Progenitor cell of endocrine pancreas (in vitro differentiated cells): ENCODE data around the gene FREM2. TPM values are rescaled to one million over a fixed set of nuclear protein-coding genes. Genes with fewer than 3 reads are reported as not detected.

ENCODE experiments used
- DNase-seq: peaks from one replicate; pipeline ENCODE4 v3.0.0; 2021; ENCODE audit warnings: low spot score; ENCODE audit not compliant: unreplicated experiment
- H3K27ac Mint-ChIP-seq: 2 replicates; pipeline ENCODE4 v1.8.0; 2021; ENCODE audit warnings: mild to moderate bottlenecking, moderate library complexity, mixed read lengths
- H3K27me3 Mint-ChIP-seq: 2 replicates; pipeline ENCODE4 v1.8.0; 2021; ENCODE audit warnings: mixed read lengths
- H3K36me3 Mint-ChIP-seq: 2 replicates; pipeline ENCODE4 v1.8.0; 2022; ENCODE audit warnings: mixed read lengths; ENCODE audit not compliant: insufficient read depth
- H3K4me1 Mint-ChIP-seq: 2 replicates; pipeline ENCODE4 v1.8.0; 2021; ENCODE audit warnings: low read depth, mixed read lengths
- H3K4me3 Mint-ChIP-seq: 2 replicates; pipeline ENCODE4 v1.8.0; 2021; ENCODE audit warnings: low read depth, mild to moderate bottlenecking, moderate library complexity, mixed read lengths
- H3K9me3 Mint-ChIP-seq: 2 replicates; pipeline ENCODE4 v1.8.0; 2021; ENCODE audit warnings: low read depth, mixed read lengths
- total RNA-seq: library from RNA; stranded (reverse); gene quantifications from 2 replicates; pipeline ENCODE4 v1.2.1, GENCODE V29; 2021
- TF ChIP-seq, protein P1 (sequence below): fragments of 200-600 bp; sonication (generic); IDR thresholded peaks from one replicate; pipeline ENCODE4 v1.5.0; 2021; ENCODE audit warnings: antibody characterized with exemption, mild to moderate bottlenecking; ENCODE audit not compliant: unreplicated experiment

The FREM2 gene
- total RNA-seq, 1 donor from 2014 or later: 75.3 TPM

DNA sequence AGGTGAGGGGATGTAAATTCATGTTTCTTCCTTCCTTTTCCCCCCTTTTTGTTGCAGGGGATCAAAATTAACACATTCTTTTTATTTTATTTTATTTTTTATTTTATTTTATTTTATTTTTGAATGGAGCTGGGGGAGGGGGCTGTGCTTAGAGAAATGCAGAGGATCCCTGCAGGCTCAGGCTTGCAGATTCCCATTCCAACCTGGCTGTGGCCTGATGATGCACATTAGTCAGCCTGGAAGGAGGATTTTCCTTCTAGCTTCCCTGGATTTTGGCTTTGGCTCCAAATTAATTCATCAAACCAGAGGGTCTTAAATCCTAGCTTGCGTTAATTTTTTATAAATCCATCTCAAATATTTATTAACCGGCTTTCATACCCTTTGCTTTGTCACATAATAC is 67.0 kb downstream of the FREM2 start:
- Mint-ChIP-seq H3K27me3 (no peaks in the 10 kb centered on the region), H3K9me3 (no peaks in the 10 kb centered on the region), H3K27ac (no peak overlapping the region), H3K36me3 (peaks cover 6% of the 10 kb centered on the region), H3K4me1 (peaks cover 25% of the 10 kb centered on the region), H3K4me3 (no peak overlapping the region)
- TF ChIP-seq, protein P1, sequence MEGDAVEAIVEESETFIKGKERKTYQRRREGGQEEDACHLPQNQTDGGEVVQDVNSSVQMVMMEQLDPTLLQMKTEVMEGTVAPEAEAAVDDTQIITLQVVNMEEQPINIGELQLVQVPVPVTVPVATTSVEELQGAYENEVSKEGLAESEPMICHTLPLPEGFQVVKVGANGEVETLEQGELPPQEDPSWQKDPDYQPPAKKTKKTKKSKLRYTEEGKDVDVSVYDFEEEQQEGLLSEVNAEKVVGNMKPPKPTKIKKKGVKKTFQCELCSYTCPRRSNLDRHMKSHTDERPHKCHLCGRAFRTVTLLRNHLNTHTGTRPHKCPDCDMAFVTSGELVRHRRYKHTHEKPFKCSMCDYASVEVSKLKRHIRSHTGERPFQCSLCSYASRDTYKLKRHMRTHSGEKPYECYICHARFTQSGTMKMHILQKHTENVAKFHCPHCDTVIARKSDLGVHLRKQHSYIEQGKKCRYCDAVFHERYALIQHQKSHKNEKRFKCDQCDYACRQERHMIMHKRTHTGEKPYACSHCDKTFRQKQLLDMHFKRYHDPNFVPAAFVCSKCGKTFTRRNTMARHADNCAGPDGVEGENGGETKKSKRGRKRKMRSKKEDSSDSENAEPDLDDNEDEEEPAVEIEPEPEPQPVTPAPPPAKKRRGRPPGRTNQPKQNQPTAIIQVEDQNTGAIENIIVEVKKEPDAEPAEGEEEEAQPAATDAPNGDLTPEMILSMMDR: no peak
- DNase-seq: no peak

- Mint-ChIP-seq H3K27me3 (no peaks in the 10 kb centered on the region), H3K36me3 (peaks cover 2% of the 10 kb centered on the region), H3K4me1 (peaks cover 30% of the 10 kb centered on the region), H3K27ac (peak overlapping the region; percentile 27), H3K9me3 (no peaks in the 10 kb centered on the region), H3K4me3 (no peak overlapping the region)
- DNase-seq: no peak
- TF ChIP-seq, protein P1: no peak
These were observed 68.9 kb downstream of the FREM2 start for GRCh38 chr13:38755793-38756192.

DNA sequence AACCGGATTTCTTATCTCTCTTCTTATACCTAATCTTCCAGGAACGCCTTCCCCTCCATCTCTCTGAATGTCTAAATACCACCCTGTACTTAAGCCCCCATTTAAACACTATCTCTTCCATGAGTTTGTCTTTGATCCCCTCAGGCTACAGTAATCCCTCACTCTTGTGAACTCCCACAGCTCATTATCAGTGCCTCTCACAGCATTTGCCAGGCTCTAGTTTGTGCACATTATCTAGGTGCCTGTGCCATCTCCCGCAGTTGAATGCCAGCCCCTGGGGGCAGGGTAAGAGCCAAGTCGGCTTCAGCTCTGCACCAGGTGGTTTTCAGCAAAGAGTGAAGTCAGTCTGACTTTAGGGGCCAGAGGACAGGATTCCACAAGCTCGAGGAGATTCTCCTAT is 71.4 kb downstream of the FREM2 start:
- TF ChIP-seq, protein P1: no peak
- no peak for DNase-seq
- no peak overlapping the region for H3K4me3 Mint-ChIP-seq
- peaks cover 27% of the 10 kb centered on the region for H3K4me1 Mint-ChIP-seq
- H3K36me3 Mint-ChIP-seq: peaks cover 2% of the 10 kb centered on the region
- no peak overlapping the region for H3K27ac Mint-ChIP-seq
- H3K9me3 Mint-ChIP-seq: no peaks in the 10 kb centered on the region
- H3K27me3 Mint-ChIP-seq: no peaks in the 10 kb centered on the region

GRCh38 chr13:38759390-38759789 is 72.5 kb downstream of the FREM2 start:
- H3K36me3 Mint-ChIP-seq: peaks cover 2% of the 10 kb centered on the region
- H3K27me3 Mint-ChIP-seq: no peaks in the 10 kb centered on the region
- no peak for DNase-seq
- no peak overlapping the region for H3K4me3 Mint-ChIP-seq
- peaks cover 32% of the 10 kb centered on the region for H3K4me1 Mint-ChIP-seq
- TF ChIP-seq, protein P1: no peak
- no peaks in the 10 kb centered on the region for H3K9me3 Mint-ChIP-seq
- H3K27ac Mint-ChIP-seq: no peak overlapping the region

GRCh38 chr13:38763446-38764381 is 76.8 kb downstream of the FREM2 start:
- peak overlapping the region; percentile 90 for H3K27ac Mint-ChIP-seq
- TF ChIP-seq, protein P1: peak; percentile 73
- no peak overlapping the region for H3K4me3 Mint-ChIP-seq
- no peak for DNase-seq
- H3K9me3 Mint-ChIP-seq: no peaks in the 10 kb centered on the region
- peaks cover 10% of the 10 kb centered on the region for H3K36me3 Mint-ChIP-seq
- H3K4me1 Mint-ChIP-seq: peaks cover 28% of the 10 kb centered on the region
- no peaks in the 10 kb centered on the region for H3K27me3 Mint-ChIP-seq
